ENCODE results near the gene TPRA1. TPM values are rescaled to one million over a fixed set of nuclear protein-coding genes. Genes with fewer than 3 reads are reported as not detected.

Gene TPRA1
- total RNA-seq, 1 donor, result 30.4 TPM

DNA sequence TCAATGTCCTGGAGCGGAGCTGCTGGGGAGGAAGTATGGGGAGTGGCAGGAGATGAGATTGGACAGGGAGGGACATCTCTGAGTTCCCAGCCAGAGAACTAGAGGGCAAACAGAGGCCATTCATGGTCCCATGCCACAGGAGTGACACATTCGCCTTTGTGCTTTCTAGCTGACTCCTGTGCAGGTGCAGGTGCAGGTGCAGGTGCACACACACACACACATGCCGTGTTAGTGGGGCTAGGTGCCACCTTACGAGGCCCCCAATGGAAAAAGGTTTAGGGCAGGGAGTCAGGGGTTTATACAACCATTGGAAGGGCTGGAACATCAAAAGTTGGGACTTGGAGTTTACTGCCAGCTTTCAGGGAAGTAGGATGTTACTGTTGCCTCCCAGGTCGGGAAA lies 52.0 kb downstream of the TPRA1 start:
- Histone ChIP-seq H3K79me2 (ENCODE audit: insufficient read depth, low read length) (no peaks in the 10 kb centered on the region), H3K27ac (ENCODE audit: low read depth, low read length) (no peak overlapping the region), H3K4me2 (ENCODE audit: insufficient read depth, low read length) (no peak overlapping the region), H4K20me1 (ENCODE audit: insufficient read depth, low read length) (no peaks in the 10 kb centered on the region), H3K4me3 (ENCODE audit: insufficient read depth, low read length) (no peak overlapping the region), H3K36me3 (ENCODE audit: insufficient read depth, low read length) (no peaks in the 10 kb centered on the region), H3K27me3 (ENCODE audit: insufficient read depth, low read length) (peaks cover 12% of the 10 kb centered on the region), H2AFZ (ENCODE audit: low read length) (no peak overlapping the region), H3K9me3 (ENCODE audit: low read depth, low read length) (no peaks in the 10 kb centered on the region), H3K4me1 (ENCODE audit: insufficient read depth, low read length) (no peaks in the 10 kb centered on the region)
- DNase-seq (ENCODE audit: insufficient read length, low spot score, missing footprints), result peak; percentile 54
- TF ChIP-seq, protein P1, sequence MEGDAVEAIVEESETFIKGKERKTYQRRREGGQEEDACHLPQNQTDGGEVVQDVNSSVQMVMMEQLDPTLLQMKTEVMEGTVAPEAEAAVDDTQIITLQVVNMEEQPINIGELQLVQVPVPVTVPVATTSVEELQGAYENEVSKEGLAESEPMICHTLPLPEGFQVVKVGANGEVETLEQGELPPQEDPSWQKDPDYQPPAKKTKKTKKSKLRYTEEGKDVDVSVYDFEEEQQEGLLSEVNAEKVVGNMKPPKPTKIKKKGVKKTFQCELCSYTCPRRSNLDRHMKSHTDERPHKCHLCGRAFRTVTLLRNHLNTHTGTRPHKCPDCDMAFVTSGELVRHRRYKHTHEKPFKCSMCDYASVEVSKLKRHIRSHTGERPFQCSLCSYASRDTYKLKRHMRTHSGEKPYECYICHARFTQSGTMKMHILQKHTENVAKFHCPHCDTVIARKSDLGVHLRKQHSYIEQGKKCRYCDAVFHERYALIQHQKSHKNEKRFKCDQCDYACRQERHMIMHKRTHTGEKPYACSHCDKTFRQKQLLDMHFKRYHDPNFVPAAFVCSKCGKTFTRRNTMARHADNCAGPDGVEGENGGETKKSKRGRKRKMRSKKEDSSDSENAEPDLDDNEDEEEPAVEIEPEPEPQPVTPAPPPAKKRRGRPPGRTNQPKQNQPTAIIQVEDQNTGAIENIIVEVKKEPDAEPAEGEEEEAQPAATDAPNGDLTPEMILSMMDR (IDR thresholded peaks at IDR 0.05; ENCODE audit: extremely low read depth, low read depth, low read length), result no peak

- Histone ChIP-seq H3K79me2 (ENCODE audit: insufficient read depth, low read length) (no peaks in the 10 kb centered on the region), H4K20me1 (ENCODE audit: insufficient read depth, low read length) (no peaks in the 10 kb centered on the region), H3K4me3 (ENCODE audit: insufficient read depth, low read length) (no peak overlapping the region), H3K36me3 (ENCODE audit: insufficient read depth, low read length) (no peaks in the 10 kb centered on the region), H3K27ac (ENCODE audit: low read depth, low read length) (no peak overlapping the region), H3K4me2 (ENCODE audit: insufficient read depth, low read length) (no peak overlapping the region), H3K27me3 (ENCODE audit: insufficient read depth, low read length) (peaks cover 7% of the 10 kb centered on the region), H2AFZ (ENCODE audit: low read length) (no peak overlapping the region), H3K9me3 (ENCODE audit: low read depth, low read length) (no peaks in the 10 kb centered on the region), H3K4me1 (ENCODE audit: insufficient read depth, low read length) (no peaks in the 10 kb centered on the region)
- peak; percentile 44 for DNase-seq (ENCODE audit: insufficient read length, low spot score, missing footprints)
- TF ChIP-seq, protein P1 (IDR thresholded peaks at IDR 0.05; ENCODE audit: extremely low read depth, low read depth, low read length), result no peak
Observed at GRCh38 chr3:127536830-127537812, 53.4 kb downstream of the TPRA1 start.

- H3K27me3 ChIP-seq (ENCODE audit: insufficient read depth, low read length), result peaks cover 7% of the 10 kb centered on the region
- DNase-seq (ENCODE audit: insufficient read length, low spot score, missing footprints), result peak; percentile 79
- H3K27ac ChIP-seq (ENCODE audit: low read depth, low read length), result no peak overlapping the region
- no peak overlapping the region for H2AFZ ChIP-seq (ENCODE audit: low read length)
- H3K4me2 ChIP-seq (ENCODE audit: insufficient read depth, low read length), result no peak overlapping the region
- no peaks in the 10 kb centered on the region for H4K20me1 ChIP-seq (ENCODE audit: insufficient read depth, low read length)
- no peaks in the 10 kb centered on the region for H3K9me3 ChIP-seq (ENCODE audit: low read depth, low read length)
- no peaks in the 10 kb centered on the region for H3K79me2 ChIP-seq (ENCODE audit: insufficient read depth, low read length)
- no peaks in the 10 kb centered on the region for H3K4me1 ChIP-seq (ENCODE audit: insufficient read depth, low read length)
- TF ChIP-seq, protein P1 (IDR thresholded peaks at IDR 0.05; ENCODE audit: extremely low read depth, low read depth, low read length), result no peak
- H3K36me3 ChIP-seq (ENCODE audit: insufficient read depth, low read length), result no peaks in the 10 kb centered on the region
- no peak overlapping the region for H3K4me3 ChIP-seq (ENCODE audit: insufficient read depth, low read length)
Observed at GRCh38 chr3:127535901-127536829, 54.4 kb downstream of the TPRA1 start.
